HG03064 (cell line): ENCODE results near the gene ZBTB32.
"Not testable (repeated sequence)": the region's sequence is repeated elsewhere in the genome, so short reads cannot be mapped to it uniquely, and the experiment has no call there.

Experiments used
- ATAC-seq: cut with Tn5 transposase; IDR thresholded peaks from one replicate; pipeline ENCODE4 v1.9.1; 2021; ENCODE audit warnings: low read depth; ENCODE audit not compliant: unreplicated experiment

The ZBTB32 gene, protein sequence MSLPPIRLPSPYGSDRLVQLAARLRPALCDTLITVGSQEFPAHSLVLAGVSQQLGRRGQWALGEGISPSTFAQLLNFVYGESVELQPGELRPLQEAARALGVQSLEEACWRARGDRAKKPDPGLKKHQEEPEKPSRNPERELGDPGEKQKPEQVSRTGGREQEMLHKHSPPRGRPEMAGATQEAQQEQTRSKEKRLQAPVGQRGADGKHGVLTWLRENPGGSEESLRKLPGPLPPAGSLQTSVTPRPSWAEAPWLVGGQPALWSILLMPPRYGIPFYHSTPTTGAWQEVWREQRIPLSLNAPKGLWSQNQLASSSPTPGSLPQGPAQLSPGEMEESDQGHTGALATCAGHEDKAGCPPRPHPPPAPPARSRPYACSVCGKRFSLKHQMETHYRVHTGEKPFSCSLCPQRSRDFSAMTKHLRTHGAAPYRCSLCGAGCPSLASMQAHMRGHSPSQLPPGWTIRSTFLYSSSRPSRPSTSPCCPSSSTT

DNA sequence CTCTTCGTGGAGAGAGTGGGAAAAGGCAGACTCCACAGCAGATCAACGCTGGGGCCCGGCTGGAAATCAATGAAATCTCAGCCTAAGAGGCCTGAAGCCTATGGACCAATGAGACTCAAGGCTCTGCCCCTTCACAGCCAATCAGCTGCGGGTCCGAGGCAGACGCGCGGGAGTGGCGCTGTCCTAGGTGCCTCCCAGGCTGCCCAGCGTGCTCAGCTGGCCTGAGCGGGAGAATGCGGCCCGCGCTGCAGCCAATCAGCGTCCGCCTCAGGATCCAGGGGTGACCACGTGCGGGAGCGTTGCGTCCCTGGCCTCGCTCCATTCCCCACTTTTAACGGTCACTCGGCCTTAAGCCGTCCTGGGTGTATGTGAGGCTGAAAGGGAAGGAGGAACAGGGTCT, at the start of gene ZBTB32:
ZBTB32 (plus strand) TSS at position 341 of the 400 bp plus-strand sequence. CDS start 10,069 bp downstream, outside the sequence.
- no peak for ATAC-seq

DNA sequence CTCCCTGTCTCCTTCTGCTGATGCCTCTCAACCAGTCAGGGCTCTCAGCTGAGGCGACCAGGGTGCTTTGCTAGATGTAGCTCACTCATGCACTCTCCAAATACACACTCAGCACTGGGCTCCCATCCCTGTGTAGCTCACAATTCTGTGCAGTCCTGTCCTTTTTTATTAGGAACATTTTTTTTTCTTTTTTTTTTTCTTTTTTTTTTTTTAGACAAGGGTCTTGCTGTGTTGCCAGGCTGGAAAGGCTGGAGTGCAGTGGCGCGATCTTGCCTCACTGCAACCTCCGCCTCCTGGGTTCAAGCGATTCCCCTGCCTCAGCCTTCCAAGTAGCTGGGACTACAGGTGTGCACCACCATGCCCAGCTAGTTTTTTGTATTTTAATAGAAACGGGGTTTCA, 49.5 kb upstream of the ZBTB32 start:
- not testable (repeated sequence) for ATAC-seq

DNA sequence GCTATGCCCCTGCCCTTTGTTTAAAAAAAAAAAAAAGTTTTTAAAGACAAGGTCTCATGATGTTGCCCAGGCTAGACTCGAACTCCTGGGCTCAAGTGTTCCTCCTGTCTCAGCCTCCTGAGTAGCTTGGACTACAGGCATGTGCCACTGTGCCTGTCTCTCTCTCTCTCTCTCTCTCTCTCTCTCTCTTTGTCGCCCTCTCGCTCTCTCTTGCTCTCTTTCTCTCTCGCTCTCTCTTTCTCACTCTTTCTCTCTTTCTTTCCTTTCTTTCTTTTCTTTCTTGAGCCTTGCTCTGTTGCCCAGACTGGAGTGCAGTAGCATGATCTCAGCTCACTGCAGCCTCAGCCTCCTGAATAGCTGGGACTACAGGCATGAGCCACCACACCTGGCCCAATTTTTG, 48.8 kb upstream of the ZBTB32 start:
- no peak for ATAC-seq

DNA sequence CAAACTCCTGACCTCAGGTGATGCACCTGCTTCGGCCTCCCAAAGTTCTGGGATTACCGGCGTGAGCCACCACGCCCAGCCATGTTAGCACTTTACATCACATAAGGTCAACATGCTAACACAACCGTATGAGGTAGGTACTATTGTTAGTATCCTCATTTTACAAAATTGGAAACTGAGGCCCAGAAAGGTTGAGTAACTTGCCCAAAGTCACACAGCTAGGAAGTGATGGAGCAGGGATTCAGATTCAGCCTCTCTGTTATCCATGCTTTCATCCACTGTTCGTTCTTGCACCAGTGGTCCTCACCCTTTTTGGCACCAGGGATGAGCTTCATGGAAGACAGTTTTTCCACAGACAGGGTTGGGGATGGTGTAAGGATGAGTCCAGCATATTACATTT, 47.7 kb upstream of the ZBTB32 start:
- no peak for ATAC-seq

DNA sequence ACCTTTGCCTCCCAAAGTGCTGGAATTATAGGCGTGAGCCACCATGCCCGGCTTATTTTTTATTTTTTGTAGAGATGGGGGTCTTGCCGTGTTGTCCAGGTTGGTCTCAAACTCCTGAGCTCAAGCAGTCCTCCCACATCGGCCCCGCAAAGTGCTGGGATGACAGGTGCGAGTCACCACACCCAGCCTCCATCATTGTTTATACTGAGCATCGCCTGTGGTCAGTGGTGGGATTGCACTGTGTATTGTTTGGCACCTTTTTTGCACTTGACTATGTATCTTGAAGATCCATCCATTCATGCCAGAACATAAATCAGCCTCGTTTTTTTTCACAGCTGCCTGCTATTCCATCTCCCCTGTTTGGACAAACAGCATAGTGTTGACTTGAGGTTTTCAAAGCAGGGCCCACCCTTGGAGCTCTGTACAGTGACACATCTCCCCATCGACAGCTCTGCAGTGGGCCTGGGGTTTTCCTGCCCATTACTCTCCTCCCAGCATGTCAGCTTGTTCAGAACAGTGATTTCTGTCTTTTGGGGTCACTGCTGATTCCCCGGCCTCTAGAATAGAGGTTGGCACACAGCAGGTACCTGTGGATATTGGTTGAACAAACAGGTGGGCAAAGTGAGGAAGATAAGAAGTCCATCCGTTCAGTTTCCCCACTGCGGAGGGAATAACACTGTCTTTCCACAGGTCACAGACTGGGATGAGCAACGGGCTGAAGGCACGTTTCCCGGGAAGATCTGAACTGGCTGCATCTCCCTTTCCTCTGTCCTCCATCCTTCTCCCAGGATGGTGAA, 46.3 kb upstream of the ZBTB32 start:
- no peak for ATAC-seq

DNA sequence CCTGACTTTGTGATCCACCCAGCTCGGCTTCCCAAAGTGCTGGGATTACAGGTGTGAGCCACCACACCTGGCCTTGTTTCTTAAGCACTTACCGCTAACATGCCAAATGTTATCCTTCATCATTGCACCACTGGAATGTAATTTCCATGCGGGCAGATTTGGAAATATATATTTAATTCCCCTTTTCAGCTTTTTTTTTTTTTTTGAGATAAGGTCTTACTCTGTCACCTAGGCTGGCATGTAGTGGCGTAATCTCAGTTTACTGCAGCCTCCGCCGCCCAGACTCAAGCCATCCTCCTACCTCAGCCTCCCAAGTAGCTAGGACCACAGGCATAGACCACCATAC, 42.4 kb upstream of the ZBTB32 start:
- ATAC-seq, result no peak

DNA sequence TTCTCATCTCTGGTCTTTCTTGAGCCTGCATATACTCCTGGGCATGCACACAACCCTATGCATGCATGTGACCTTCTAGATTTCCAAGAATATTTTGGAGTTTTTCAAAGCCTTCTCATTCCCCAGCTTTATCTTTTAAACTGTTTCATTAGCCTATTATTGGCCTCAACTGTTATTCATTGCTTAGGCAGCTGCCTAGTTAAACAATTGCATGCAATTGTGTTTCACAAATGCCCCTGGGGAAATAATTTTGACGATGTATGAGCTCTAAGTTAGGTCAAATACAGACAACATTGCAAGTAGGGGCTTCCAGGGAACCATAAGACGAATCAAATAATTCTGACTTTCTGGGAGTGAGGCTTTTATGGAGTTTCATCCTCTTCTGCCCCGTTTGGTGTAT, 40.4 kb upstream of the ZBTB32 start:
- ATAC-seq, result no peak

DNA sequence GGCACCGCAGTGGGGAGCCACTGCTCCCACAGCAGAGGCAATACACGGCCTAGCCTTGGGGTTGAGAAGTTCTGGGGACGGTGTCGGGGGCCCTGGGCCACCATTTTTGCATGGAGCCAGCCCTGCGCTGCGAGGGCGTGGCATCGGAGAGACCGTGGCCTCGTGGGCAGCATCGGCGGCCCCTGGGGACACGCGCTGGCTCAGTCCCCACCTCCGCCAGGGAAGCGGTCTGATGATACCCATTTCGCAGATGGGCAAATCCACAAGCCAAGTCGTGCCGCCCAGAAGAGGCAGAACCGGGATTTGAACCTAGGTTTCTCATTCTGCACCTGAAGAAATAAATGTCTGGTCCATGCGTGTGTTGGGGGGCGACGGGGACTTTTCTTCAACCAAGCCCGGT, 39.2 kb upstream of the ZBTB32 start:
- ATAC-seq, result no peak

DNA sequence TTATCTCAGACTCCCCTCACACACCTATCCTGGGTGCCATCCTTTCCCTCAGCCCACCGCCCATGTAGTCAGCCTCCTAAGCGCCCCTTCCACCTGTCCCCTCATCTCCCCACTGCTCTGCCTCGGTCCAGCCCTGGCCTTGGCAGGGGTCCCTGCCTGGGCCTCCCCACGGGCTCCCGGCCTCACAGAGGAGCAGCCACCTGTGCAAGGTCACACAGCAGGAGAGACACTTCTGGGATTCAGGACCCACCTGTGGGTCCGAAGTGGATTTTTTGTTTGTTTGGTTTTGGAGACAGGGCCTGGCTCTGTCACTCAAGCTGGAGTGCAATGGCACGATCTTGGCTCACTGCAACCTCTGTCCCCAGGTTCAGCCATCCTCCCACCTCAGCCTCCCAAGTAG, 38.8 kb upstream of the ZBTB32 start:
- ATAC-seq, result no peak

DNA sequence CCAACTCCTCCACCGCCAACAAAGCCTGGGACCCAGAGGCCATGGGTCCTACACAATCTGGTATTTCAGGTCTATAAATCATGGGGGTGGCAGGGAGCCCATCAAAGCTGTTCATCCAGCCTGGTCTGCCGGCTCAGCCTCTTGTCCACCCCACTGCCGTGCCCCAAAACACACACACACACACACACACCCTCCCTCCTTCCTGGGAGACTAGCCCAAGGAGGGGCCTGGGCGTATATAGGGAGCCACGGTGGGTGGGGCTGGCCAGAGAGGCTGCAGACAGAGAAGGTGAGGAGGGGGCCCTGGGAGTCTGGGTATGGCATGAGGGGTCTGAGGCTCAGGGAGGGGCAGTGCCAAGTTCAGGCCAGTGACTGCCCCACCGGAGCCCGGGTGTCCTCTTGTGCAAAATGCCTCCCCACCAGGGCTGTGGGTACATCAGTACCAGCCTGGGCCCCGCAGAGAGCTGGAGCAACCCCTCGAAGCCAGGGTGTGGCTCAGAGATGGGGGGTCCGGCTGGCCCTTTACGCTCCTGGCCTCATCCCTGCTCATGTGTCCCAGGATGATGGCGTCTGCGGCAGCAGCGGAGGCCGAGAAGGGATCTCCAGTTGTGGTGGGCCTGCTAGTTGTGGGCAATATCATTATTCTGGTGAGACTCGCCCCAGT, 38.0 kb upstream of the ZBTB32 start, which contains the start of gene UPK1A:
UPK1A (plus strand) TSS at position 267 of the 663 bp plus-strand sequence; CDS start at position 563, 296 bp downstream.
- no peak for ATAC-seq

DNA sequence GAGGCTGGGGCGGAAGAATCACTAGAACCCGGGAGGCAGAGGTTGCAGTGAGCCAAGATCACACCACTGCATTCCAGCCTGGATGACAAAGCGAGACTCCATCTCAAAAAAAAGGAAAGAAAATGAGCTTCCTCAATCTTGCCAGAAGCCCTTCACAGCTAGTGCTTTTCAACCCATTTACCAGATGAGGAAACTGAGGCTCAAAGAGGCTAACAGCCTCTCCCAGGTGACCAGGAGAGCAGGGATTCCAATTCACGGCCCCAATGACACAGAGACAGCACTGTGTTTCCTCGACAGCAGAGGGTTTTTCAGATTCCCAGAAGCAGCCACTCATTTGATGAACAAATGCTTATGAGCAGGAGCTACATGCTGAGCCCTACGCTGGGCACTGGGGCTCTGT, 34.8 kb upstream of the ZBTB32 start:
- ATAC-seq, result no peak

DNA sequence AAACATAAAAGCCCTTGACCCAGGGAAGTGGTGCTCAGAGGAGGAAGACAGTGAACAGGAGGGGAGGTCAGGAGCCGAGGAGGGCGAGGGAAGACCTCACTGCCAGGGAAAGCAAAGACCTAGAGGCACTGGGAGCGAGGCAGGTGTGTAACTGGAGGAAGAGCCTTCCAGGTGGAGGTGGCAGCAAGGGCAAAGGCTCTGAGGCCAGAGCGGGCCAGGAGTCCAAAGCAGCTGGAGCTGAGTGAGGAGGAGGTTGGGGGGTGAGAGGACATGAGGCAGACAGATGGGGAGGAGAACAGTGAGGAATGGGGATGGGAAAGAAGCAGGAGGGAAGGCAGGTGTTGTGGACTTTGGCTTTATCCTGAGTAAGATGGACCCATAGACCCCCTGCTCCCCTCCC, 34.4 kb upstream of the ZBTB32 start:
- no peak for ATAC-seq

DNA sequence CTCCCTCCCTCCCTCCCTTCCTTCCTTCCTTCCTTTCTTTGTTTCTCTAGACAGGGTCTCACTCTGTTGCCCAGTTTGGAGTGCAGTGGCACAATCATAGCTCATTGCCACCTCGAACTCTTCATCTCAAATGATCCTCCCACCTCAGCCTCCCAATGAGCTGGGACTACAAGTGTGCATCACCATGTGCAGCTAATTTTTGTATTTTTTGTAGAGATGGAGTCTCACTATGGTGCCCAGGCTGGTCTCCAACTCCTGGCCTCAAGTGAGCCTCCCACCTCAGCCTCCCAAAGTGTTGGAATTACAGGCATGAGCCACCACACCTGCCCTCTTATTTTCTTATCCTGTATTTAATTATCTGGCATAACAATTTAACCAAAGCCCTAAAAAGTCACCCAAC, 33.7 kb upstream of the ZBTB32 start:
- no peak for ATAC-seq

DNA sequence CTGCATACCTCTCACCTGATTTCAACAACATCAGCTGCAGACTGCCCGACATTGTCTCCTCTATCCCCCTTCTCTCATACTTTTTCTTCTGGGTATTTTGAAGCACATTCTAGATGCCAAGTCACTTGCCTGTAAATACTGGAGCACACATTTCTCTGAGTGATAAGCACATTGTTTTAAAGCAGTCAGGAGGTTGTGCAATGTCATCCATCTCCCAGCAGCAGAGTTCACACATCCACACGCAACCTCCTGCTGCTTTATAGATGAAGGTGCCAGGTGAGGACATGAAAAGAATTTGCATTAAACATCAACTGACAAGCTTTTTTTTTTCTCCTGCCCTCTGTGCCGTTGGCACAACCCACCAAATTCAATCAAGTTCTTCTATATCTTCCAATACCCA, 32.5 kb upstream of the ZBTB32 start:
- no peak for ATAC-seq

DNA sequence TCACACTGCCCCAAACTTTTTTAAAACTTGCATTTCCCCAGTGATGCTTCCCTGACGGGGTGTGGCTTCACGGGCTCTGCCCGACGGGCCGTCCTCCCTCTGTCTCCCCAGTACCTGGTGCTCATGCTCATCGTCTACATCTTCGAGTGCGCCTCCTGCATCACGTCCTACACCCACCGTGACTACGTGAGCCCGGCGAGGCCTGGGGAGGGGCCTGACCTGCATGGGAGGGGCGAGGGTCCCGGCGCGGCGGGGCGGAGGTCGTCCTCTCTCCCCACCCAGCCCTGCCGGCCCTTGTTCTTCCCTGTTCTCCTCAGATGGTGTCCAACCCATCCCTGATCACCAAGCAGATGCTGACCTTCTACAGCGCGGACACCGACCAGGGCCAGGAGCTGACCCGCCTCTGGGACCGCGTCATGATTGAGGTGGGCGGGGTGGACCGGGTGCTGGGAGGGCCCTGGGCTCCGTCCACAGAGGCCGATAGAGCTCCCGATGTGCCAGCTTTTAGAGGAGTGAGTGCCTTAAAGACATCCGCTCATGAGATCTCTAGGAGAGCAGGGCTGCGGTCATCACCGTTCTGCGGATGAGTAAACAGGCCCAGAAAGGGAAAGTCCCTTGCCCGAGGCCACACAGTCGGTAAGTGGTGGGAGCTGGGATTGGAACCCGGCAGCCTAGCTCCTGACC, 31.1 kb upstream of the ZBTB32 start:
- no peak for ATAC-seq

DNA sequence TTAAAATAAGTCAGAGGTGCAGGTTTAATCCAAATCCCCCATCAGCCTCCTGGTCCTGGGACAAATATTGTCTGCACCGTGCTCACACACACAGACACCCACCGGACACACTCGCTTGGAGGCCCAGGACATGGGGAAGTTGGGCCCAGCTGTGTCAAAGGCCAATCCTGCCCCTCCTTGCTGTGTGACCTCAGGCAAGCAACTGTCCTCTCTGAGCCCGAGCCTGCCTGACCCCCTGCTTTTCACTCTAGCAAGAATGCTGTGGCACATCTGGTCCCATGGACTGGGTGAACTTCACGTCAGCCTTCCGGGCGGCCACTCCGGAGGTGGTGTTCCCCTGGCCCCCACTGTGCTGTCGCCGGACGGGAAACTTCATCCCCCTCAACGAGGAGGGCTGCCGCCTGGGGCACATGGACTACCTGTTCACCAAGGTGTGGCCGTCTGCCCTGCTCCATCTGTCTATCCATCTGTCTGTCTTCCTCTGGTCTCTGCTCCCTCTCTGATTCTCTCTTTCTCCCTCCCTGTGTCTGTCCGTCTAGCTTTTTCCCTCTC, 28.7 kb upstream of the ZBTB32 start:
- no peak for ATAC-seq

DNA sequence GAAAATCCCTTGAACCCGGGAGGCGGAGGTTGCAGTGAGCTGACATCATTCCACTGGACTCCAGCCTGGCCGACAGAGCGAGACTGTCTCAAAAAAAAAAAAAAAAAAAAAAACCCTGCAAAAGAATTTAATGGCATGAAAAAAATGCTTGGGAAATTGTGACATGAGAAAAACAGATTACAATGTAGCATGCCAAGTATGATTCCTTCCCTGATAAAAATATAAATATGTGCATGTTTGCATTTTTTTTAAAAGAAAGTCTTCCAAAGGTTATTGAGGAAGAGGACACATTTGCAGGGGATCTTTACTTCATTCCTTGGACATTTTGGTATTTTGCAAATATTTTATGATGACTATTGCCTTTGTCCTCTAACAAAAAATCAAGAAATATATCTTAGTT, 14.5 kb upstream of the ZBTB32 start:
- no peak for ATAC-seq

DNA sequence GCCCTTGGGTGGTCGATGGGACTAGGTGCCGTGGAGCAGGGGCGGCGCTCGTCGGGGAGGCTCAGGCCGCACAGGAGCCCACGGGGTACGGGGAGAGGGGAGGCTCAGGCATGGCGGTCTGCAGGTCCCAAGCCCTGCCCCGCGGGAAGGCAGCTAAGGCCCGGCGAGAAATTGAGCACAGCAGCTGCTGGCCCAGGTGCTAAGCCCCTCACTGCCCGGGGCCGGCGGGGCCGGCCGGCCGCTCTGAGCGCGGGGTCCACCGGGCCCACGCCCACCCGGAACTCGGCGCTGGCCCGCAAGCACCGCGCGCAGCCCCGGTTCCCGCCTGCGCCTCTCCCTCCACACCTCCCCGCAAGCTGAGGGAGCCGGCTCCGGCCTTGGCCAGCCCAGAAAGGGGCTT, 13.3 kb upstream of the ZBTB32 start:
- ATAC-seq, result not testable (repeated sequence)

DNA sequence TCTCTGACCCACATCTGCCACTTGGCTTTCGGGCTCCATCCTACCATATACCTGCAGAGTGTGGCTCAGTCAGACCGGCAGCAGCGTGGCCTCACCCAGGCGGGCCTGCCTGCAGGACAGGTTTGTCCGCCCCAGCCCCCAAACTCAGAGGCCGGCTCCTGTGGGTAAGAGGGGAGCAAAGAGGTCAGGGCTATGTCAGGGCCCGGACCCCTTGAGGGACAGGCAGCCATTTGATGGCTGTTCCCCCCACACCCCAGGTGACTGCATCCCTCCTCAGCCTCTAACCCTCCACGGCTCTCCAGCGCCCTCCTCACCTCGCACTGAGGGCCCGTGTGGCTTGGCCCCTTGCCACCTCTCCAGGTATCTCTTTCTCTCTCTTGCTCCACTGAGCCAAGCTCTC, 12.3 kb upstream of the ZBTB32 start:
- ATAC-seq, result no peak

DNA sequence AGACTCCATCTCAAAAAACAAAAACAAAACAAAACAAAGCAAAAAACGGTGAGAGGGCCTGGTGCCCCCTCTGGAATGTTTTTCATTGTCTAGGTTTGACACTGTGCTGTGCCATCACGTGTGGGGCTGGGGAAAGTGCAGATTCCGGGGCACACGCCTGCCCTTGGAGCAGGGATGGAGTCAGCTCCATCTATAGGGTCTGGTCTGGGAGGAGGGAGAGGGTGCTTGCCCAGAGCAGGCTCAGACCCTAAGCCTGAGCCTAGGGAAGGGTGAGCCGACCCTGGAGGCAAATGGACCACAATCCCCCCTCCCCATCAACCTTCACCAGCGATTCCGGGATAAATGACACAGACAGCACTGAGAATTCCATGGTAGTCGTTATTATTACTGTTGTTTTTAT, 10.9 kb upstream of the ZBTB32 start:
- ATAC-seq, result no peak
